Smooth muscle cell of trachea (primary cell): ENCODE measurements around the gene ALOXE3. TPM values are rescaled to one million over a fixed set of nuclear protein-coding genes. Genes with fewer than 3 reads are reported as not detected.

Experiments
- total RNA-seq: library from RNA; depleted of rRNA; stranded (reverse); fragments of >200 nt; gene quantifications from 2 replicates; pipeline ENCODE4 v1.2.1, GENCODE V29; 2014

ALOXE3 gene
- total RNA-seq, result under 0.01 TPM in 1 of 2 replicates, not detected in the other

GRCh38 chr17:8117980-8118768 is at the start of gene ALOXE3:
Gene ALOXE3 (minus strand): TSS chr17:8118514. CDS start chr17:8117990, 524 bp downstream.

GRCh38 chr17:8162233-8162996 is 44.1 kb upstream of the ALOXE3 start, which contains the start of gene VAMP2:
Gene VAMP2 (minus strand): TSS chr17:8162948. CDS start chr17:8162879, 69 bp downstream.

GRCh38 chr17:8152112-8152775 is 33.9 kb upstream of the ALOXE3 start, which contains the start of gene PER1:
Gene PER1 (minus strand): TSS chr17:8152404. CDS start chr17:8150706, 1,698 bp downstream.

GRCh38 chr17:8123695-8124349 is 5.5 kb upstream of the ALOXE3 start, which contains the start of gene HES7:
Gene HES7 (minus strand): TSS chr17:8124106. CDS start chr17:8124084, 22 bp downstream.

GRCh38 chr17:8087075-8087951 is 31.0 kb downstream of the ALOXE3 start, which contains the start of gene ALOX12B:
Gene ALOX12B (minus strand): TSS chr17:8087716. CDS start chr17:8087442, 274 bp downstream.

Other genes starting within 250 kb of the ALOXE3 start
- gene CHD3, start 229.7 kb downstream of the ALOXE3 start, total RNA-seq, result 105 and 192 TPM in 2 replicates
- 2.8 and 4.6 TPM in 2 replicates for gene RNF227, start 202.2 kb downstream of the ALOXE3 start, total RNA-seq
- gene KCNAB3, start 188.7 kb downstream of the ALOXE3 start, total RNA-seq, result 0.33 and 0.44 TPM in 2 replicates
- 80.2 and 90.3 TPM in 2 replicates for gene TRAPPC1, start 186.6 kb downstream of the ALOXE3 start, total RNA-seq
- gene CNTROB, start 186.3 kb downstream of the ALOXE3 start, total RNA-seq, result 18.5 and 31.7 TPM in 2 replicates
- 0.17 TPM in 1 of 2 replicates, not detected in the other for gene GUCY2D, start 115.9 kb downstream of the ALOXE3 start, total RNA-seq
- gene ALOX15B, start 79.5 kb downstream of the ALOXE3 start, total RNA-seq, result 0.17 TPM in 1 of 2 replicates, not detected in the other
- not detected in 2 replicates for gene ALOX12B, start 30.8 kb downstream of the ALOXE3 start, total RNA-seq
- gene HES7, start 5.6 kb upstream of the ALOXE3 start, total RNA-seq, result 0.15 and 0.33 TPM in 2 replicates
- 3.9 and 9.4 TPM in 2 replicates for gene PER1, start 33.9 kb upstream of the ALOXE3 start, total RNA-seq
- 6.5 and 9.5 TPM in 2 replicates for gene VAMP2, start 44.4 kb upstream of the ALOXE3 start, total RNA-seq
- 23.3 and 33.7 TPM in 2 replicates for gene TMEM107, start 57.9 kb upstream of the ALOXE3 start, total RNA-seq
- 9.6 and 9.9 TPM in 2 replicates for gene BORCS6, start 71.7 kb upstream of the ALOXE3 start, total RNA-seq
- 1.7 and 30.4 TPM in 2 replicates for gene AURKB, start 92.1 kb upstream of the ALOXE3 start, total RNA-seq
- gene CTC1, start 129.5 kb upstream of the ALOXE3 start, total RNA-seq, result 3.3 and 5.6 TPM in 2 replicates
- 14.6 and 28.8 TPM in 2 replicates for gene PFAS, start 130.8 kb upstream of the ALOXE3 start, total RNA-seq
- gene RANGRF, start 170.2 kb upstream of the ALOXE3 start, total RNA-seq, result 10.0 and 10.4 TPM in 2 replicates
- gene SLC25A35, start 176.9 kb upstream of the ALOXE3 start, total RNA-seq, result 1.3 and 1.5 TPM in 2 replicates
- gene ARHGEF15, start 191.7 kb upstream of the ALOXE3 start, total RNA-seq, result under 0.01 TPM in 1 of 2 replicates, not detected in the other
- not detected in 2 replicates for gene ODF4, start 221.3 kb upstream of the ALOXE3 start, total RNA-seq